GM23248 (cell line): Measurements from ENCODE around the gene STYK1.

Source experiments
- EZH2 ChIP-seq: fragments of 200-600 bp; sonication (generic); IDR thresholded peaks from 2 replicates; pipeline ENCODE4 v1.6.1; 2018; ENCODE audit warnings: antibody characterized with exemption, mild to moderate bottlenecking; ENCODE audit not compliant: insufficient read depth, poor library complexity, severe bottlenecking
- EZH2phosphoT487 ChIP-seq: fragments of 200-600 bp; sonication (generic); IDR thresholded peaks from 2 replicates; pipeline ENCODE4 v1.6.1; 2018; ENCODE audit warnings: antibody characterized with exemption, moderate library complexity, mild to moderate bottlenecking, low read depth; ENCODE audit not compliant: insufficient read depth

DNA sequence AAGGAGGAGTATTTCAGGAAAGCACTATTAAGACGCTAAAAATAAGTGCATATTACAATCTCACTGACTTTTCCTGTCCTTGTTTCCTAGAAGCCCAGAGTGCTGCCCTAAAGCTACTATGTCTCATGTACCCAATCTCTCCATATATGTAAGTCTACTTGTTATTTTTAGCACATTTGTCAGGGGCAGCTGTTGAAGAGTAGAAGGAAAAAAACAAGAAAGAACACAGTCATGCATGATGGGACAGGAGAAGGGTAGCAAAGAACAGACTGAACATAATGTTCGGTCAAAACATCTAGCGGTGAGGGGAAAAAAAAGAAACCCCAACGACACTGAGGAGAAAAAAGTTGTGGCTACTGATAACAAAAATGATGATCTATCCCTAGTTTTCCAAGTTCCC, 35.0 kb upstream of the STYK1 start:
- TF ChIP-seq EZH2 (no peak), EZH2phosphoT487 (no peak)
